ENCODE data around the gene AGRN.
A peak's percentile ranks its signal among the peaks of the same experiment; 100 is the strongest.

AGRN gene

DNA sequence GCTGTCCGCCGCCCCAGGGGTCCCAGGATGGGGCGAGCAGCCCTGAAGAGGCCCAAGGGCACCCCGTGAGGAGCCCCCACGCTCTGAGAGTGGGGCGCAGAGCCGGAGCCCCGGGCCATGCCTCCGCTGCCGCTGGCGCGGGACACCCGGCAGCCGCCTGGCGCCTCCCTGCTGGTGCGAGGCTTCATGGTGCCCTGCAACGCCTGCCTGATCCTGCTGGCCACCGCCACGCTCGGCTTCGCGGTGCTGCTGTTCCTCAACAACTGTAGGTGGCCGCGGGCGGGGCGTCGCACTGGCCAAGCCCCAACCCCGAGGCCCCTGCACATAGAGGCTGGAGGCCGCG, 14.5 kb downstream of the AGRN start:
- Histone ChIP-seq H3K23ac (ENCODE audit: low read depth, low read length, poor library complexity) (peak overlapping the region; percentile 65), H2AK5ac (ENCODE audit: low read depth, low read length) (peak overlapping the region; percentile 88), H2BK5ac (ENCODE audit: low read length) (no peak overlapping the region), H3K9ac (ENCODE audit: low read depth, low read length, poor library complexity) (peak overlapping the region; percentile 72), H2BK12ac (ENCODE audit: low read length) (no peak overlapping the region), H2BK15ac (ENCODE audit: low read length) (peak overlapping the region; percentile 89), H3K4me3 (ENCODE audit: low read length in 2 of 2) (peak overlapping the region in 1 of 2 donors; percentile 38), H3K9me3 (replicated peaks in 1 of 2; ENCODE audit: control insufficient read depth in 2 of 2, insufficient read depth in 1 of 2, low read depth in 1 of 2, low read length in 2 of 2) (peaks cover 0 to 1% of the 10 kb centered on the region in 2 donors), H3K4ac (ENCODE audit: low read length) (no peak overlapping the region), H3K14ac (ENCODE audit: low read length) (no peak overlapping the region), H2BK120ac (ENCODE audit: low read depth, low read length) (no peak overlapping the region), H3K27ac (replicated peaks; ENCODE audit: low read length) (no peak overlapping the region), H3K4me2 (ENCODE audit: insufficient read depth, low read length, poor library complexity, severe bottlenecking) (peak overlapping the region; percentile 77), H3K18ac (ENCODE audit: low read length) (peak overlapping the region; percentile 96), H3K79me1 (ENCODE audit: low read depth, low read length) (peaks cover 22% of the 10 kb centered on the region), H4K8ac (ENCODE audit: low read depth, low read length) (no peak overlapping the region), H4K91ac (ENCODE audit: low read depth, low read length, poor library complexity) (no peak overlapping the region), H3K4me1 (ENCODE audit: control insufficient read depth in 2 of 2, insufficient read depth in 1 of 2, low read depth in 1 of 2, low read length in 2 of 2) (peaks cover 22 to 45% of the 10 kb centered on the region in 2 donors), H3K27me3 (ENCODE audit: control insufficient read depth in 3 of 3, insufficient read depth in 3 of 3, low read depth in 1 of 3, low read length in 3 of 3) (peaks cover 0 to 5% (median 0%) of the 10 kb centered on the region in 3 experiments), H3K36me3 (replicated peaks in 1 of 2; ENCODE audit: control insufficient read depth in 2 of 2, insufficient read depth in 2 of 2, low read length in 2 of 2) (peaks cover 25 to 38% of the 10 kb centered on the region in 2 donors), H2AFZ (ENCODE audit: low read length) (no peak overlapping the region)
- no peak for DNase-seq (ENCODE audit: low spot score)
- no CpG with 5 or more reads among the region's 30 CpGs for WGBS, 2 donors (ENCODE audit: extremely low coverage in 2 of 2, insufficient read length in 2 of 2, insufficient replicate concordance in 1 of 2)

- Histone ChIP-seq H2BK15ac (ENCODE audit: low read length) (no peak overlapping the region), H3K36me3 (replicated peaks in 1 of 2; ENCODE audit: control insufficient read depth in 2 of 2, insufficient read depth in 2 of 2, low read length in 2 of 2) (peaks cover 25 to 38% of the 10 kb centered on the region in 2 donors), H3K14ac (ENCODE audit: low read length) (peak overlapping the region; percentile 84), H2AFZ (ENCODE audit: low read length) (no peak overlapping the region), H3K18ac (ENCODE audit: low read length) (no peak overlapping the region), H3K9ac (ENCODE audit: low read depth, low read length, poor library complexity) (peak overlapping the region; percentile 30), H4K91ac (ENCODE audit: low read depth, low read length, poor library complexity) (no peak overlapping the region), H2BK12ac (ENCODE audit: low read length) (no peak overlapping the region), H3K23ac (ENCODE audit: low read depth, low read length, poor library complexity) (no peak overlapping the region), H3K9me3 (replicated peaks in 1 of 2; ENCODE audit: control insufficient read depth in 2 of 2, insufficient read depth in 1 of 2, low read depth in 1 of 2, low read length in 2 of 2) (peaks cover 0 to 1% of the 10 kb centered on the region in 2 donors), H3K27ac (replicated peaks; ENCODE audit: low read length) (no peak overlapping the region), H3K4me2 (ENCODE audit: insufficient read depth, low read length, poor library complexity, severe bottlenecking) (no peak overlapping the region), H3K4ac (ENCODE audit: low read length) (no peak overlapping the region), H3K27me3 (ENCODE audit: control insufficient read depth in 3 of 3, insufficient read depth in 3 of 3, low read depth in 1 of 3, low read length in 3 of 3) (peaks cover 0 to 5% (median 0%) of the 10 kb centered on the region in 3 experiments), H3K4me1 (ENCODE audit: control insufficient read depth in 2 of 2, insufficient read depth in 1 of 2, low read depth in 1 of 2, low read length in 2 of 2) (peaks cover 22 to 49% of the 10 kb centered on the region in 2 donors), H4K8ac (ENCODE audit: low read depth, low read length) (no peak overlapping the region), H2AK5ac (ENCODE audit: low read depth, low read length) (peak overlapping the region; percentile 60), H2BK120ac (ENCODE audit: low read depth, low read length) (no peak overlapping the region), H3K79me1 (ENCODE audit: low read depth, low read length) (peaks cover 24% of the 10 kb centered on the region), H2BK5ac (ENCODE audit: low read length) (no peak overlapping the region), H3K4me3 (ENCODE audit: low read length in 2 of 2) (no peak overlapping the region)
- DNase-seq (ENCODE audit: low spot score), result no peak
- no CpG with 5 or more reads among the region's 19 CpGs for WGBS, 2 donors (ENCODE audit: extremely low coverage in 2 of 2, insufficient read length in 2 of 2, insufficient replicate concordance in 1 of 2)
Observed at GRCh38 chr1:1035291-1035943, 15.5 kb downstream of the AGRN start.

GRCh38 chr1:1037366-1038327, 17.7 kb downstream of the AGRN start:
- no CpG with 5 or more reads among the region's 30 CpGs for WGBS, 2 donors (ENCODE audit: extremely low coverage in 2 of 2, insufficient read length in 2 of 2, insufficient replicate concordance in 1 of 2)

DNA sequence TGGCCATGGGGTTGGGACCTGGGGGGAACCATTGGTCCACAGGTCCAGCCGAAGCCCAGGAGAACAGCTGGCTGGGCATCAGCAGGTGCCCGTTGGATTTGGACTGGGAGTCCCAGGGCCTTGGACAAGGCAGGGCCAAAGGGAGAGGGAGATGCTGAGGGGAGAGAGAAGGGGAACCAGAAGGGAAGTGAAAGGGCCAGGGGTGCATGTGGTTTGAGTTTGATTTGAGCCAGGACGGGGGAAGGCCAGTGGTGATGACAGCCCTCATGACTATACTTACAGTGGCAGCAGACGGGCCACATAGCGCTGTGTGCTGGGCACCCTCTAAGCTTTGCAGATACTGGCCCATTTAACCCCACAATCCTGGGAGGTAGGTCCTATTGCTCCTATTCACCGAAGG, 18.8 kb downstream of the AGRN start:
- Histone ChIP-seq H3K36me3 (replicated peaks in 1 of 2; ENCODE audit: control insufficient read depth in 2 of 2, insufficient read depth in 2 of 2, low read length in 2 of 2) (peaks cover 37 to 58% of the 10 kb centered on the region in 2 donors), H2BK15ac (ENCODE audit: low read length) (no peak overlapping the region), H3K4me3 (ENCODE audit: low read length in 2 of 2) (no peak overlapping the region), H3K18ac (ENCODE audit: low read length) (no peak overlapping the region), H4K8ac (ENCODE audit: low read depth, low read length) (peak overlapping the region; percentile 43), H2BK120ac (ENCODE audit: low read depth, low read length) (no peak overlapping the region), H2BK12ac (ENCODE audit: low read length) (no peak overlapping the region), H3K9me3 (replicated peaks in 1 of 2; ENCODE audit: control insufficient read depth in 2 of 2, insufficient read depth in 1 of 2, low read depth in 1 of 2, low read length in 2 of 2) (no peaks in the 10 kb centered on the region), H2AK5ac (ENCODE audit: low read depth, low read length) (no peak overlapping the region), H3K4me2 (ENCODE audit: insufficient read depth, low read length, poor library complexity, severe bottlenecking) (no peak overlapping the region), H3K79me1 (ENCODE audit: low read depth, low read length) (peaks cover 44% of the 10 kb centered on the region), H3K23ac (ENCODE audit: low read depth, low read length, poor library complexity) (no peak overlapping the region), H3K27me3 (ENCODE audit: control insufficient read depth in 3 of 3, insufficient read depth in 3 of 3, low read depth in 1 of 3, low read length in 3 of 3) (peaks cover 0 to 5% (median 0%) of the 10 kb centered on the region in 3 experiments), H3K14ac (ENCODE audit: low read length) (peak overlapping the region; percentile 64), H3K4me1 (ENCODE audit: control insufficient read depth in 2 of 2, insufficient read depth in 1 of 2, low read depth in 1 of 2, low read length in 2 of 2) (peaks cover 2 to 32% of the 10 kb centered on the region in 2 donors), H2BK5ac (ENCODE audit: low read length) (no peak overlapping the region), H2AFZ (ENCODE audit: low read length) (no peak overlapping the region), H4K91ac (ENCODE audit: low read depth, low read length, poor library complexity) (no peak overlapping the region), H3K9ac (ENCODE audit: low read depth, low read length, poor library complexity) (no peak overlapping the region), H3K27ac (replicated peaks; ENCODE audit: low read length) (no peak overlapping the region), H3K4ac (ENCODE audit: low read length) (no peak overlapping the region)
- no CpG with 5 or more reads among the region's 6 CpGs for WGBS, 2 donors (ENCODE audit: extremely low coverage in 2 of 2, insufficient read length in 2 of 2, insufficient replicate concordance in 1 of 2)
- no peak for DNase-seq (ENCODE audit: low spot score)

More at GRCh38 chr1:1037366-1038327, 17.7 kb downstream of the AGRN start:
- H4K91ac ChIP-seq (ENCODE audit: low read depth, low read length, poor library complexity), result no peak overlapping the region
- H2BK15ac ChIP-seq (ENCODE audit: low read length), result no peak overlapping the region
- no peak overlapping the region for H2BK120ac ChIP-seq (ENCODE audit: low read depth, low read length)
- H3K9ac ChIP-seq (ENCODE audit: low read depth, low read length, poor library complexity), result peak overlapping the region; percentile 77
- H3K14ac ChIP-seq (ENCODE audit: low read length), result peak overlapping the region; percentile 38
- H3K4me3 ChIP-seq (ENCODE audit: low read length in 2 of 2), result no peak overlapping the region
- peaks cover 33 to 48% of the 10 kb centered on the region in 2 donors for H3K36me3 ChIP-seq (replicated peaks in 1 of 2; ENCODE audit: control insufficient read depth in 2 of 2, insufficient read depth in 2 of 2, low read length in 2 of 2)
- no peak overlapping the region for H3K27ac ChIP-seq (replicated peaks; ENCODE audit: low read length)
- H2AFZ ChIP-seq (ENCODE audit: low read length), result no peak overlapping the region
- no peak for DNase-seq (ENCODE audit: low spot score)
- H2BK12ac ChIP-seq (ENCODE audit: low read length), result peak overlapping the region; percentile 73
- H3K23ac ChIP-seq (ENCODE audit: low read depth, low read length, poor library complexity), result peak overlapping the region; percentile 55
- H2AK5ac ChIP-seq (ENCODE audit: low read depth, low read length), result no peak overlapping the region
- no peak overlapping the region for H4K8ac ChIP-seq (ENCODE audit: low read depth, low read length)
- H3K4ac ChIP-seq (ENCODE audit: low read length), result no peak overlapping the region
- H3K27me3 ChIP-seq (ENCODE audit: control insufficient read depth in 3 of 3, insufficient read depth in 3 of 3, low read depth in 1 of 3, low read length in 3 of 3), result peaks cover 0 to 5% (median 0%) of the 10 kb centered on the region in 3 experiments
- no peak overlapping the region for H3K18ac ChIP-seq (ENCODE audit: low read length)
- no peak overlapping the region for H3K4me2 ChIP-seq (ENCODE audit: insufficient read depth, low read length, poor library complexity, severe bottlenecking)
- no peaks in the 10 kb centered on the region for H3K9me3 ChIP-seq (replicated peaks in 1 of 2; ENCODE audit: control insufficient read depth in 2 of 2, insufficient read depth in 1 of 2, low read depth in 1 of 2, low read length in 2 of 2)
- no peak overlapping the region for H2BK5ac ChIP-seq (ENCODE audit: low read length)
- H3K4me1 ChIP-seq (ENCODE audit: control insufficient read depth in 2 of 2, insufficient read depth in 1 of 2, low read depth in 1 of 2, low read length in 2 of 2), result peaks cover 4 to 33% of the 10 kb centered on the region in 2 donors
- H3K79me1 ChIP-seq (ENCODE audit: low read depth, low read length), result peaks cover 37% of the 10 kb centered on the region

Measured in neuronal stem cell (in vitro differentiated cells).